ENCODE measurements around the gene CDADC1. TPM values are rescaled to one million over a fixed set of nuclear protein-coding genes. Genes with fewer than 3 reads are reported as not detected.

The CDADC1 gene
- total RNA-seq, 1 donor from 2014 or later: 1.7 TPM

DNA sequence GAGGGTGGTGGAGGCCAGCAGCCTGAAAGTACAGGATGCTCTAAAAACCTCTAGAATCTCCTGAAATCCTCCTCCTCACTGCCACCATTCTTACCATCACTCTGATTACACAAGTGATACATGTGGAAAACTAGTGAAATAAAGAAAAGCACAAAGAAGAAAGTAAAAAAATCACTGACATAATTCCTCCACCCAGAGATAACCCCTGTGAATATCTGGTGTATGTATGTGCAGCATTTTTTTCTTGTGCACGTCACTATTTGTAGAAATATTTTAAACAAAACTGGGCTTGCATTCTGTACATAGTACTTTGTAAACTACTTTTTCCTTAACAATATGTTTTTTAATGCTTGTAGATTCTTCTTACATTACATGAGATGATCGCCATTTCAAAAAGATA, 73.2 kb downstream of the CDADC1 start:
- Histone ChIP-seq H3K9ac (no peak overlapping the region), H3K4me1 (no peaks in the 10 kb centered on the region), H3K4me3 (no peak overlapping the region), H3F3A (ENCODE audit: low read depth) (no peaks in the 10 kb centered on the region), H3K79me2 (ENCODE audit: low read depth) (no peaks in the 10 kb centered on the region), H2AFZ (replicated peaks) (no peak overlapping the region), H3K27ac (no peak overlapping the region), H3K27me3 (no peaks in the 10 kb centered on the region), H3K9me3 (ENCODE audit: low read depth) (no peaks in the 10 kb centered on the region), H3K36me3 (no peaks in the 10 kb centered on the region), H3K4me2 (no peak overlapping the region), H4K20me1 (ENCODE audit: low read depth) (no peaks in the 10 kb centered on the region)
- DNase-seq (ENCODE audit: low spot score): no peak
- TF ChIP-seq EZH2phosphoT487 (IDR thresholded peaks at IDR 0.05): no peak
- TF ChIP-seq, protein P1, sequence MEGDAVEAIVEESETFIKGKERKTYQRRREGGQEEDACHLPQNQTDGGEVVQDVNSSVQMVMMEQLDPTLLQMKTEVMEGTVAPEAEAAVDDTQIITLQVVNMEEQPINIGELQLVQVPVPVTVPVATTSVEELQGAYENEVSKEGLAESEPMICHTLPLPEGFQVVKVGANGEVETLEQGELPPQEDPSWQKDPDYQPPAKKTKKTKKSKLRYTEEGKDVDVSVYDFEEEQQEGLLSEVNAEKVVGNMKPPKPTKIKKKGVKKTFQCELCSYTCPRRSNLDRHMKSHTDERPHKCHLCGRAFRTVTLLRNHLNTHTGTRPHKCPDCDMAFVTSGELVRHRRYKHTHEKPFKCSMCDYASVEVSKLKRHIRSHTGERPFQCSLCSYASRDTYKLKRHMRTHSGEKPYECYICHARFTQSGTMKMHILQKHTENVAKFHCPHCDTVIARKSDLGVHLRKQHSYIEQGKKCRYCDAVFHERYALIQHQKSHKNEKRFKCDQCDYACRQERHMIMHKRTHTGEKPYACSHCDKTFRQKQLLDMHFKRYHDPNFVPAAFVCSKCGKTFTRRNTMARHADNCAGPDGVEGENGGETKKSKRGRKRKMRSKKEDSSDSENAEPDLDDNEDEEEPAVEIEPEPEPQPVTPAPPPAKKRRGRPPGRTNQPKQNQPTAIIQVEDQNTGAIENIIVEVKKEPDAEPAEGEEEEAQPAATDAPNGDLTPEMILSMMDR (IDR thresholded peaks at IDR 0.05): no peak
- no peak for TF ChIP-seq EZH2 (IDR thresholded peaks at IDR 0.05)
- H3K27ac Mint-ChIP-seq: no peak overlapping the region
- H3K36me3 Mint-ChIP-seq: no peaks in the 10 kb centered on the region
- peaks cover 4% of the 10 kb centered on the region for H3K27me3 Mint-ChIP-seq (ENCODE audit: insufficient read depth, low read depth)
- no peaks in the 10 kb centered on the region for H3K4me1 Mint-ChIP-seq
- no peaks in the 10 kb centered on the region for H3K9me3 Mint-ChIP-seq
- H3K4me3 Mint-ChIP-seq: no peak overlapping the region

DNA sequence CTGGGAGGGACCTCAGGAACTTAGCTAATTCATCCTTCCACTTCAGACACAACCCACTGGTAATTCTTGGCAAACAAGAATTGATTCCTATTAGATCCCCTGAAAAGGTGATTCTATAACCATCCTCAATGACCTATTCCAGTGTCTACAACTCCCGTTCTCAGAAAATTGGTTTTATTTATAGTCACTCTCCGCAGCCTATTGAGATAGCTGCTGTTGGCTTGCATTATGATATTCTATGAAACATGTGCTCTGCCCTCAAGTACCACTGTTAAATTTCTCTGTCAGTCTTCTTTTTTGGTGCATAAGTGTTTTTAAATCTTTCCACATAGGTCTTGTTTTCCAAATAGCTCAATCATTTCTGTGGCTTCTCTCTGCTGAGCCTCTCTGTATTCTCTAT, 75.0 kb downstream of the CDADC1 start:
- DNase-seq (ENCODE audit: low spot score): no peak
- H3F3A ChIP-seq (ENCODE audit: low read depth): no peaks in the 10 kb centered on the region
- no peaks in the 10 kb centered on the region for H3K27me3 ChIP-seq
- no peaks in the 10 kb centered on the region for H4K20me1 ChIP-seq (ENCODE audit: low read depth)
- no peak overlapping the region for H2AFZ ChIP-seq (replicated peaks)
- H3K9ac ChIP-seq: no peak overlapping the region
- Mint-ChIP-seq H3K27me3 (ENCODE audit: insufficient read depth, low read depth) (peaks cover 2% of the 10 kb centered on the region), H3K4me1 (no peaks in the 10 kb centered on the region), H3K36me3 (no peaks in the 10 kb centered on the region), H3K27ac (no peak overlapping the region), H3K4me3 (no peak overlapping the region), H3K9me3 (no peaks in the 10 kb centered on the region)
- no peaks in the 10 kb centered on the region for H3K79me2 ChIP-seq (ENCODE audit: low read depth)
- H3K36me3 ChIP-seq: no peaks in the 10 kb centered on the region
- H3K9me3 ChIP-seq (ENCODE audit: low read depth): no peaks in the 10 kb centered on the region
- TF ChIP-seq, protein P1 (IDR thresholded peaks at IDR 0.05): no peak
- TF ChIP-seq EZH2phosphoT487 (IDR thresholded peaks at IDR 0.05) (no peak), EZH2 (IDR thresholded peaks at IDR 0.05) (no peak)
- H3K4me1 ChIP-seq: no peaks in the 10 kb centered on the region
- H3K4me2 ChIP-seq: no peak overlapping the region
- H3K27ac ChIP-seq: no peak overlapping the region
- no peak overlapping the region for H3K4me3 ChIP-seq

DNA sequence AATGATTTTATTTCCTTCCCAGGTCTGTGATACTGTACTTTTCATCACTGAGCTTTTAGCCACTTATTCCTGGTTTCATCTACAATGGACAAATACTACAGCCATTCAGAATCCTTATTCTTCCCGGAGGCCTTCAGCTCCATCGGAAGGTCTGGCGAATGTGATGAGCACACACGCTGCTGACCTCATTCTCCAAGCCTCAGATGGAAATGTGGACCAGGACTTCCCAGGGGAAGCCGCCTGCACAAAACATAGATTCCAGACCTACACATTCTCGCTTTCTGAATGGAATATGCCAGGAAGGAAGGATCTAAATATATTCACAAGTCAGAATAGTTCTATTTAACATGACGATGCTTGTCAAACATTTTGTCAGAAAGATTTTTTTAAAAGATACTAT, 75.6 kb downstream of the CDADC1 start:
- Mint-ChIP-seq H3K9me3 (no peaks in the 10 kb centered on the region), H3K27me3 (ENCODE audit: insufficient read depth, low read depth) (peaks cover 2% of the 10 kb centered on the region), H3K4me1 (no peaks in the 10 kb centered on the region), H3K36me3 (no peaks in the 10 kb centered on the region), H3K4me3 (no peak overlapping the region), H3K27ac (no peak overlapping the region)
- no peaks in the 10 kb centered on the region for H3K27me3 ChIP-seq
- no peak overlapping the region for H3K9ac ChIP-seq
- H3K4me3 ChIP-seq: no peak overlapping the region
- TF ChIP-seq EZH2phosphoT487 (IDR thresholded peaks at IDR 0.05) (no peak), EZH2 (IDR thresholded peaks at IDR 0.05) (no peak)
- TF ChIP-seq, protein P1 (IDR thresholded peaks at IDR 0.05): no peak
- DNase-seq (ENCODE audit: low spot score): no peak
- no peak overlapping the region for H3K4me2 ChIP-seq
- no peak overlapping the region for H2AFZ ChIP-seq (replicated peaks)
- H3K4me1 ChIP-seq: no peaks in the 10 kb centered on the region
- H3K27ac ChIP-seq: no peak overlapping the region
- no peaks in the 10 kb centered on the region for H3K9me3 ChIP-seq (ENCODE audit: low read depth)
- H3F3A ChIP-seq (ENCODE audit: low read depth): no peaks in the 10 kb centered on the region
- no peaks in the 10 kb centered on the region for H4K20me1 ChIP-seq (ENCODE audit: low read depth)
- no peaks in the 10 kb centered on the region for H3K36me3 ChIP-seq
- H3K79me2 ChIP-seq (ENCODE audit: low read depth): no peaks in the 10 kb centered on the region

All from neural progenitor cell (in vitro differentiated cells).